ENCODE results near the gene MATN1.

- TF ChIP-seq CTCF (IDR thresholded peaks at IDR 0.05; ENCODE audit: insufficient read depth, low read length) = no peak
- no peak for TF ChIP-seq GABPA (IDR thresholded peaks at IDR 0.05; ENCODE audit: low read depth)
Measured at GRCh38 chr1:30742963-30743559, 19.7 kb upstream of the MATN1 start.
